WERI-Rb-1 (cell line): ENCODE data around the gene STXBP4.

Source experiments
- DNase-seq: peaks from one replicate; pipeline ENCODE4 v3.0.0-alpha.2; 2020
- H3K27ac ChIP-seq: fragments of 250-450 bp; sonication (Bioruptor Pico); 2 replicates; pipeline ENCODE4 v1.5.1; 2020; ENCODE audit warnings: mild to moderate bottlenecking, moderate library complexity
- H3K27me3 ChIP-seq: fragments of 250-450 bp; sonication (Bioruptor Pico); 2 replicates; pipeline ENCODE4 v1.5.1; 2021; ENCODE audit warnings: mild to moderate bottlenecking, low read depth, moderate library complexity; ENCODE audit not compliant: insufficient read depth, severe bottlenecking
- H3K36me3 ChIP-seq: fragments of 250-450 bp; sonication (Bioruptor Pico); 2 replicates; pipeline ENCODE4 v1.5.1; 2020; ENCODE audit warnings: mild to moderate bottlenecking, moderate library complexity
- H3K4me3 ChIP-seq: 2 replicates; pipeline ENCODE4 v1.5.1; 2011; ENCODE audit warnings: low read depth, mild to moderate bottlenecking, control low read depth, low read length
- H3K9me3 ChIP-seq: fragments of 250-450 bp; sonication (Bioruptor Pico); 2 replicates; pipeline ENCODE4 v1.5.1; 2021; ENCODE audit warnings: mild to moderate bottlenecking, moderate library complexity; ENCODE audit not compliant: severe bottlenecking
- TF ChIP-seq, protein P1 (sequence below): IDR thresholded peaks from 2 replicates; pipeline ENCODE4 v1.5.1; 2011; ENCODE audit warnings: low read depth, mild to moderate bottlenecking, control low read depth, inconsistent platforms, low read length

The STXBP4 gene

DNA sequence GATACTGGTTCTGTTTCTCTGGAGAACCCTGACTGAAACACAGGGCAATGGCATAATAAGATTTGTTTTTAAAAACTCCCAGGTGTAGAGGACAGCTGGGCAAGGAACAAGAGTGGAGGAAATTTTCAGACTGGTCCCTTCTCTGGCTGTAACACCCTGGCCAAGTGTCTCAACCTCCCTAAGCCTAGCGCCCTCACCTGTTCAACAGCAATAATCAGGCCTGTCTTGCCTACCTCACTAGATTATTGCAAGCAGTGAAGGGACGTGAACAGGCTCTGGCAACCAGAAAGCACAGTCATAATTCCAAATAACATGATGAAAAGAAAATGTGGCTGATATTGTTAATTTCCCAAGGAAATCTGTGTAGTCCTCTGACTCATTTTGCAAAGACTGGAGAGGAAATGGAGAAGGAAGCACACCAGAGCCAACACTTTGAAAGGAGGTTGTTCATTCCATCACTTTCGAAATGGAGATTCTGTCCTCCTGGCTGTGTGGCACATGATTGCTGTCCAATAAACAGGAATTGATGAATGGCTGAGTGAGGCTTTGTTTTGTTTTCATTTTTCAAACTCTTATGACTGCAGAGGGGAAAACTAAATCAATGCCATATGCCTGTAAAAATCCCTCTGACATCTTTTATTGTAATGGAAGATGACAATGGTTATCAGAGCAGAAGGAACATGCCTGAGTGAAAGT lies 208.7 kb downstream of the STXBP4 start:
- peak; percentile 27 for DNase-seq
- H3K4me3 ChIP-seq: no peak overlapping the region
- no peak overlapping the region for H3K27ac ChIP-seq
- H3K9me3 ChIP-seq: no peaks in the 10 kb centered on the region
- no peaks in the 10 kb centered on the region for H3K36me3 ChIP-seq
- no peaks in the 10 kb centered on the region for H3K27me3 ChIP-seq
- TF ChIP-seq, protein P1, sequence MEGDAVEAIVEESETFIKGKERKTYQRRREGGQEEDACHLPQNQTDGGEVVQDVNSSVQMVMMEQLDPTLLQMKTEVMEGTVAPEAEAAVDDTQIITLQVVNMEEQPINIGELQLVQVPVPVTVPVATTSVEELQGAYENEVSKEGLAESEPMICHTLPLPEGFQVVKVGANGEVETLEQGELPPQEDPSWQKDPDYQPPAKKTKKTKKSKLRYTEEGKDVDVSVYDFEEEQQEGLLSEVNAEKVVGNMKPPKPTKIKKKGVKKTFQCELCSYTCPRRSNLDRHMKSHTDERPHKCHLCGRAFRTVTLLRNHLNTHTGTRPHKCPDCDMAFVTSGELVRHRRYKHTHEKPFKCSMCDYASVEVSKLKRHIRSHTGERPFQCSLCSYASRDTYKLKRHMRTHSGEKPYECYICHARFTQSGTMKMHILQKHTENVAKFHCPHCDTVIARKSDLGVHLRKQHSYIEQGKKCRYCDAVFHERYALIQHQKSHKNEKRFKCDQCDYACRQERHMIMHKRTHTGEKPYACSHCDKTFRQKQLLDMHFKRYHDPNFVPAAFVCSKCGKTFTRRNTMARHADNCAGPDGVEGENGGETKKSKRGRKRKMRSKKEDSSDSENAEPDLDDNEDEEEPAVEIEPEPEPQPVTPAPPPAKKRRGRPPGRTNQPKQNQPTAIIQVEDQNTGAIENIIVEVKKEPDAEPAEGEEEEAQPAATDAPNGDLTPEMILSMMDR: peak; percentile 59

DNA sequence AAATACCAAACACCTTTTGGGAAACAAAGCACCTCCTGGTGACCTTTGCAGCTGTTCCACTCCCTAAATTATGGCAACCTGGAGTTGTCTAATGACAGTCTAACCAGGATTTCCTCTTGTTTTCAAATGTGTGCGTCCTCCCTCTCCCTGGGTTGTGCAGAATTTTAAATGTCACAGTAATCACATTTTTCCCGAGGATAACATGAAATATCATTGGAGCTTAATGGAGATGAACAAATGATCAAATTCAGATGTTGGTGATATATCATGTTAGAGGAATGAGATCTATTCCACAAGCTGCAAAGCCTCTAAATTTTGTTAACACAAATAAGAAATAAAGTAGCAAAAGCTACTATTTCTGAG lies 209.3 kb downstream of the STXBP4 start:
- H3K27ac ChIP-seq: no peak overlapping the region
- no peaks in the 10 kb centered on the region for H3K27me3 ChIP-seq
- TF ChIP-seq, protein P1: no peak
- no peak for DNase-seq
- H3K9me3 ChIP-seq: no peaks in the 10 kb centered on the region
- no peaks in the 10 kb centered on the region for H3K36me3 ChIP-seq
- H3K4me3 ChIP-seq: no peak overlapping the region

DNA sequence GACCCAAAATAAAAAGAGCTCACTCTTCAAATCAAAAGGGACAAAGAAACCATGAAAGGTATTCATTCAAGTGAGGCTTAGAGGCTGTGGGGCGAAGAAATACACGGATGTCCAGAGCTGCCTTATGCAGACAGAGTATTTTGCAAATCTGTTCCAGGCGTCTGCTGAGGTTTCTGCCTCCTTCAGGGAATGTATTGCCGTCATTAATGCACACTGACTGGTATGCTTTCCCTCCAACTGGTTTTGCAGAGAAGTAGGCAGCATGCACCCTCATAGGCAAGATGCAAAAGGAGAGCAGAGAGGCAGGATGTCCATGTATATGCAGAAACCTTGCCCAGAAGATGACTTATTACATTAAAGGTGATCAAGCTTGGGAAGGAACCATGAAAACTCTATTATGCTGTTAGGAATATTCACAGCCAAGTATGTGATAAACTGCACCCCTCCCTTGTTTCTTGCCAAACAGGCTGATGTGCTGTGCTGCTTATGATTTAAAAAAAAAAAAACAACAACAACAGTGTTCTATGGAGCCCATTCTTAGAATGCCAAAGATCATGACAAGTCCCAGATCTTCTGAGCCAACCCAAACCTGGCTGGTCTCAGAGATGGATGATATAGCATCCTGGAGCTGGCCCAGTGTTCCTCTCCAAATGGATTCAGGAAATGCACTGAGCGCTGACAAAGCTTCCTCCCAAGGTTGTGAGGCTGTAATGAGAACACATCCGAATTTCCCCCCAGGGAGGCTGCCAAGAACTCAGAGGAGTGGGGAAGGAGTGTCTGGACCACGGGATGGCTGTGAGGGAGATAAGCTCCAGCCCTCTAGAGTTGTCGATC lies 218.6 kb downstream of the STXBP4 start:
- DNase-seq: peak; percentile 19
- H3K9me3 ChIP-seq: no peaks in the 10 kb centered on the region
- no peaks in the 10 kb centered on the region for H3K36me3 ChIP-seq
- H3K27ac ChIP-seq: no peak overlapping the region
- TF ChIP-seq, protein P1: no peak
- H3K27me3 ChIP-seq: no peaks in the 10 kb centered on the region
- no peak overlapping the region for H3K4me3 ChIP-seq

DNA sequence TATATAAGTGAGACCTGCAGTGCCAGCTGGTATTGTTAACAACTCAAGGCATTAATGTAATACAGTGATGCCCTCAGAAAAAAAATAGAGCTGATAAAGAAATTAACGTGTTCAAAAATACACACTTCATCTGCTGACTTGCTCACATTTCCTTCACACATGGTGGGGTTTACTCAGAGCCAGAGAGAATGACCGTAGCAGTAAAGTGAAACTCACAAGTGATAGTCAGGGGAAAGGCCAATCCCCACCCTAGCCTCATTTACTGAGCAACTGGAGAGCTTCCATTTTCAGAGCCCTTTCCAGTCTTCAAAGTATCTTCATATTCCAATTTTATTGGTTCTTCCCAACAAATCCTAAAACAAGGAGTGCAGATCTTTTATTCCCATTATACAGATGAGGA lies 222.2 kb downstream of the STXBP4 start:
- no peaks in the 10 kb centered on the region for H3K36me3 ChIP-seq
- no peak for DNase-seq
- TF ChIP-seq, protein P1: no peak

DNA sequence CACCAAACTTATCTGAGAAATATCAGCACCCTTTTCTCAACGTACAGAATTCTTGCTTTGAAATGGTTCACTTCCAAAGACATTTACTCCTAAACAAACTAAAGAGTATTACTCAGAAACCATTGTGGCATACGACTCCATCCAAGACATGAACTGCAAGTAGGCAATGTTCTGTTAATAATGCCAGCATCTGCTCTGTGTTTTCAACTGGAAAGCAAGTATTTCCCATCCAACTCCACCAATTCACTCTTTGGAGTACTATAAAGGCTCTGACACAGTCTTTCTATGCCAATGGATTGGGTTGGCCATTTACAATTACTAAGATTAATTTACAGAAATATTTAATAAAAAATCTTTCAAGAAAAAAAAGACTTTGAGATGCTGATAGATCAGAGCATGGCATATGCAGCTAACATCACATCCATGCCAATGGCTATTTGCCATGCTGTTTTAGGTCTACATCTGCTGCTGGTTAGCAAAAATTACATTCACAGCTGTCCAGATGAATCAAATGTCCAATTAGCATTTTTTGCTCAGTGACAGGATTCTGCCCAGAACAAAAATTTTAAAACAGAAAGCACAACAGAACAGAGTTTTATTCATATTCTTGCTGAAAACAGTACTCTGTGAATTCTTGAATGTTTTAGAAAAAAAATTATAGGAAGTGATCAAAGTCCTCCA lies 230.3 kb downstream of the STXBP4 start:
- DNase-seq: no peak
- Histone ChIP-seq H3K9me3 (no peaks in the 10 kb centered on the region), H3K27me3 (no peaks in the 10 kb centered on the region), H3K4me3 (no peak overlapping the region), H3K36me3 (no peaks in the 10 kb centered on the region), H3K27ac (no peak overlapping the region)
- TF ChIP-seq, protein P1: no peak

More for the DNA sequence above, 222.2 kb downstream of the STXBP4 start:
- Histone ChIP-seq H3K4me3 (no peak overlapping the region), H3K27ac (no peak overlapping the region), H3K27me3 (no peaks in the 10 kb centered on the region), H3K9me3 (no peaks in the 10 kb centered on the region)
